OCI-LY7 (cell line): ENCODE measurements around the gene RNASEH1. TPM values are rescaled to one million over a fixed set of nuclear protein-coding genes. Genes with fewer than 3 reads are reported as not detected.

ENCODE experiments used
- BruUV-seq: library from RNA; stranded (reverse); fragments of 400-500 nt; replicated peaks from 2 replicates; lab custom pipeline; 2021; lab: Mats Ljungman, UMichigan
- CTCF ChIA-PET: fragments of 300-600 bp; sonication (Branson Sonifier 250); formaldehyde crosslinking; loops from one replicate; lab custom pipeline; 2022; ENCODE audit warnings: antibody characterized with exemption; ENCODE audit not compliant: unreplicated experiment; lab: Charles Lee
- POLR2A ChIA-PET: fragments of 300-600 bp; sonication (Branson Sonifier 250); formaldehyde crosslinking; loops from one replicate; lab custom pipeline; 2022; ENCODE audit warnings: antibody characterized with exemption; lab: Charles Lee
- DNase-seq: peaks from one replicate; pipeline ENCODE4 v3.0.0-alpha.2; 2015; ENCODE audit warnings: low spot score
- H2AFZ ChIP-seq: fragments of 200-600 bp; sonication (generic), shearing (Covaris generic); 2 replicates; pipeline ENCODE4 v1.6.1; 2014; ENCODE audit warnings: mild to moderate bottlenecking, antibody characterized with exemption, low read length, moderate library complexity
- H3K27ac ChIP-seq: fragments of 200-600 bp; sonication (generic); 2 replicates; pipeline ENCODE4 v1.5.1; 2014; ENCODE audit warnings: mixed run types, low read depth, mild to moderate bottlenecking, moderate library complexity, low read length, inconsistent platforms; ENCODE audit not compliant: poor library complexity, severe bottlenecking
- H3K36me3 ChIP-seq: fragments of 200-600 bp; sonication (generic); 2 replicates; pipeline ENCODE4 v1.6.1; 2014; ENCODE audit warnings: mild to moderate bottlenecking, antibody characterized with exemption, low read length, moderate library complexity, mixed read lengths; ENCODE audit not compliant: insufficient read depth
- H3K4me1 ChIP-seq: fragments of 200-600 bp; sonication (generic); 2 replicates; pipeline ENCODE4 v1.5.1; 2014; ENCODE audit warnings: mild to moderate bottlenecking, low read length; ENCODE audit not compliant: insufficient read depth, poor library complexity, severe bottlenecking
- H3K4me2 ChIP-seq: fragments of 200-600 bp; sonication (generic); 2 replicates; pipeline ENCODE4 v1.6.1; 2014; ENCODE audit warnings: mild to moderate bottlenecking, low read length
- H3K4me3 ChIP-seq: fragments of 200-600 bp; sonication (generic); 2 replicates; pipeline ENCODE4 v1.5.1; 2014; ENCODE audit warnings: mild to moderate bottlenecking, low read depth, low read length; ENCODE audit not compliant: poor library complexity, severe bottlenecking
- H3K79me2 ChIP-seq: fragments of 200-600 bp; sonication (generic); 2 replicates; pipeline ENCODE4 v1.6.1; 2016; ENCODE audit warnings: low read depth, mild to moderate bottlenecking, low read length, moderate library complexity, mixed read lengths; ENCODE audit not compliant: insufficient read depth
- H3K9me2 ChIP-seq: fragments of 200-600 bp; sonication (generic); 2 replicates; pipeline ENCODE4 v1.6.1; 2016; ENCODE audit warnings: mild to moderate bottlenecking, low read length, mixed read lengths; ENCODE audit not compliant: insufficient read depth
- H3K9me3 ChIP-seq: fragments of 200-600 bp; sonication (generic); 2 replicates; pipeline ENCODE4 v1.6.1; 2014; ENCODE audit warnings: mild to moderate bottlenecking, mixed run types, low read length, mixed read lengths
- H4K20me1 ChIP-seq: fragments of 200-600 bp; sonication (generic); 2 replicates; pipeline ENCODE4 v1.6.1; 2014; ENCODE audit warnings: mild to moderate bottlenecking, antibody characterized with exemption, low read length, moderate library complexity, mixed read lengths; ENCODE audit not compliant: insufficient read depth
- CTCF ChIP-seq: fragments of 200-600 bp; sonication (generic); conservative IDR thresholded peaks from 2 replicates; pipeline ENCODE4 v1.5.1; 2014; ENCODE audit warnings: mild to moderate bottlenecking, antibody characterized with exemption, low read length, moderate library complexity, mixed read lengths
- EZH2phosphoT487 ChIP-seq: fragments of 200-600 bp; sonication (generic); IDR thresholded peaks from 2 replicates; pipeline ENCODE4 v1.6.1; 2018; ENCODE audit warnings: low read depth, borderline replicate concordance, mild to moderate bottlenecking, mixed run types, antibody characterized with exemption, low read length, moderate library complexity, mixed read lengths
- intact Hi-C: fragments of 100-400 bp; cut with micrococcal nuclease; formaldehyde crosslinking; loops from one replicate; pipeline ENCODE4 v1.10.0; 2022; ENCODE audit not compliant: unreplicated experiment
- total RNA-seq, 2 experiments: library from RNA; depleted of rRNA in 1 of 2; stranded (reverse); fragments of >200 nt in 1 of 2; shearing (Covaris generic) in 1 of 2; gene quantifications; 2 replicates each; pipeline ENCODE4 v1.2.3, GENCODE V29; 2014 to 2022

The RNASEH1 gene
- total RNA-seq, 2 experiments from 2014 or later = 35.7 to 48.2 TPM

- peak overlapping the region; percentile 64 for H3K27ac ChIP-seq
- ChIA-PET POLR2A (interaction anchor here (0.9 to 1.0 kb wide), 2 partner anchors 10 to 30 kb away, joined by 3 read pairs; no protein-coding TSS in a partner anchor), CTCF (interaction anchor here (0.6 kb wide), 1 partner anchor 482 kb away, joined by 3 read pairs; no protein-coding TSS in a partner anchor)
- H3K4me1 ChIP-seq = peaks cover 45% of the 10 kb centered on the region
- H3K4me2 ChIP-seq = no peak overlapping the region
- no peak overlapping the region for H3K4me3 ChIP-seq
- no TSS peak for BruUV-seq
- peaks cover 9% of the 10 kb centered on the region; the same call in 1 of the 2 replicates for H3K9me3 ChIP-seq
- H2AFZ ChIP-seq = peak overlapping the region; percentile 76; the same call in 1 of the 2 replicates
- DNase-seq = no peak
- H3K9me2 ChIP-seq = no peaks in the 10 kb centered on the region
- H3K36me3 ChIP-seq = no peaks in the 10 kb centered on the region
- H3K79me2 ChIP-seq = no peaks in the 10 kb centered on the region
- intact Hi-C loops = no loop called here
- no peak for TF ChIP-seq EZH2phosphoT487
- no peak for TF ChIP-seq CTCF
- H4K20me1 ChIP-seq = no peaks in the 10 kb centered on the region
These were observed 47.9 kb upstream of the RNASEH1 start for GRCh38 chr2:3606028-3606369.

- Histone ChIP-seq H3K4me3 (peak overlapping the region; percentile 27), H3K27ac (peak overlapping the region; percentile 64), H3K4me1 (peaks cover 38% of the 10 kb centered on the region), H3K9me2 (no peaks in the 10 kb centered on the region), H2AFZ (peak overlapping the region; percentile 76), H3K79me2 (no peaks in the 10 kb centered on the region), H3K36me3 (no peaks in the 10 kb centered on the region), H3K4me2 (peak overlapping the region; percentile 46), H4K20me1 (no peaks in the 10 kb centered on the region), H3K9me3 (peaks cover 9% of the 10 kb centered on the region; the same call in 1 of the 2 replicates)
- intact Hi-C loops = no loop called here
- peak; percentile 86 for DNase-seq
- ChIA-PET POLR2A (interaction anchor here (0.6 to 1.0 kb wide), 3 partner anchors 9 to 29 kb away, joined by 3 read pairs; no protein-coding TSS in a partner anchor), CTCF (interaction anchor here (0.6 kb wide), 1 partner anchor 481 kb away, joined by 3 read pairs; no protein-coding TSS in a partner anchor)
- no TSS peak for BruUV-seq
- TF ChIP-seq EZH2phosphoT487 (no peak), CTCF (no peak)
These were observed 47.1 kb upstream of the RNASEH1 start for GRCh38 chr2:3604991-3605961.
